Right forelimb (tissue), 1 donor: ENCODE data around the gene FBLIM1.
A peak's percentile ranks its signal among the peaks of the same experiment; 100 is the strongest.

Source experiments
- DNase-seq: peaks from one replicate; pipeline ENCODE4 v3.0.0-alpha.2; 2018

The FBLIM1 gene

GRCh38 chr1:15731735-15732685 lies 26.6 kb upstream of the FBLIM1 start:
- no peak for DNase-seq

DNA sequence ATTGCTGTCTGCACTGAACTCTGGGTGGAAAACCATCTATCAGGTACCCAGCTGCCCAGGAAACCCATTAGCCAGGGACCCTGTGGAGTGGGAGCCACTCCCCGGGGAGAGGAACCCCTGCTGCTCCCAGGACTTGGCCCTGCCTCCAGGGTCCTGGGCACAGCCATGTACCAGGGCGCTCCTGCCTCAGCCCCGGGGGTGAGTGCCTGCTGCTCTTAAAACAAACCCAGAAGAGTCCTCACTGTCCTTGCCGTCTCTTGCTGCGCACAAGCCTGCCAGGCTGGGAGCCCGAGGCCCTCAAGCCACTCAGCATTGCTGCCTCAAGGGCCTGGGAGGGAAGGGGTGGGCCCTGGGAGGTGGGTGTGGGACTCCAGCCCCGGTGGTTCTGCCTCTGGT lies 25.9 kb upstream of the FBLIM1 start:
- DNase-seq, result no peak

- DNase-seq, result no peak
These were observed 25.3 kb upstream of the FBLIM1 start for GRCh38 chr1:15733218-15733725.

- DNase-seq, result no peak
These were observed 24.8 kb upstream of the FBLIM1 start for GRCh38 chr1:15733726-15734226.

DNA sequence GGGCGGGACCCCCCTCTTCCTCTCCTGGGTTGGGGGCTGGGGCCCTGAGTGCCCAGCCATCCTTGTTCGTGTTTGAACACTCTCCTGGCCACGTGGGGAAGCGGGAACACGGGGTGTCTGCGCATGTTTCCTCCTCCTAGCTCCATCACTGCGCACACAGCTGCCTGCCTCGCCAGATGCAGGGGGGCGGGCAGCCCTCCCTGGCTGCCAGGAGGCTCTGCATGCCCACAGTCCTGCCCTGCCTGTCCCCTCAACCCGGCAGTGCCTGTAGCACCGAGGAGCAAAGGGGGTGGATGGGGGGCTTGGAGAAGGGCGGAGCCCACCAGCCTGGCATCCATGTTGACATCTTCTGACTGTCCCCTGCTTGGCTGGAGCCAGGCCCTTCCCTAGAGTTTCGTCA lies 24.3 kb upstream of the FBLIM1 start:
- DNase-seq, result no peak

GRCh38 chr1:15734901-15735300 lies 23.7 kb upstream of the FBLIM1 start:
- no peak for DNase-seq

- no peak for DNase-seq
These were observed 23.1 kb upstream of the FBLIM1 start for GRCh38 chr1:15735304-15736037.

- peak; percentile 73 for DNase-seq
These were observed 22.3 kb upstream of the FBLIM1 start, which contains the start of gene SLC25A34 for GRCh38 chr1:15736038-15736891. Gene SLC25A34, plus strand, starts transcription at chr1:15736258. Its CDS starts 228 bp downstream, at chr1:15736486.

- DNase-seq, result no peak
These were observed 21.7 kb upstream of the FBLIM1 start for GRCh38 chr1:15736892-15737261.

DNA sequence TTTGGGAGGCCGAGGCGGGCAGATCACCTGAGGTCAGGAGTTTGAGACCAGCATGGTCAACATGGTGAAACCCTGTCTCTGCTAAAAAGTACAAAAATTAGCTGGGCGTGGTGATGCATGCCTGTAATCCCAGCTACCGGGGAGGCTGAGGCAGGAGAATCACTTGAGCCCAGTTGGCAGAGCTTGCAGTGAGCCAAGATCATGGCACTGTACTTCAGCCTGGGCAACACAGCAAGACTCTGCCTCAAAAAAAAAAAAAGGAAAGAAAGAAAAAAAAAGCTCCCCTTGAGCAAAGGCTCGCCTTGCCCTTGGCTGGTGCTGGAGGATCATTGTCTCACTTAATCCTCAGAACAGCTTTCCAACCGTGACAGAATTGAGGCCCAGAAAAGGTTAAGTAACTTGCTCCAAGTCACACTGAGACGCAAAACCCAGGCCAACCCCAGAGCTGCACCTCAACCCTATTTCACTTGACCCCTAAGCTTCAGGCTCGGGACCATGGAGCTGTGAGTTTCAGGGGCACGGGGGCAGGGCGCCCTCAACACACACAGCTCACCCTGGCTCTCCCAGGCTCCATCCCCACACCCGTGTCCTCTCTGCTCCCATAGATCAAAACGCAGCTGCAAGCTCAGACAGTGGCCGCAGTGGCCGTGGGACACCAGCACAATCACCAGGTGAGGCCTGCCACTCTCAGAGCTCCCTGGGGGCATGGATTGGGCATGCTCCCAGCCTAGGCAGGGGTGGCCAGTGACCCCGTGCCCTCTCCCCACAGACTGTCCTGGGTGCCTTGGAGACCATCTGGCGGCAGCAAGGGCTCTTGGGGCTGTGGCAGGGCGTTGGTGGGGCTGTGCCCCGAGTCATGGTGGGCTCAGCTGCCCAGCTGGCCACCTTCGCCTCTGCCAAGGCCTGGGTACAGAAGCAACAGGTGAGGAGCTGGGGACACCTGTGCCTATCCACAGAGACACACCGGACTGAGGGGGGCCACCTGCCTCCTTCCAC lies 21.0 kb upstream of the FBLIM1 start:
- DNase-seq, result no peak

DNA sequence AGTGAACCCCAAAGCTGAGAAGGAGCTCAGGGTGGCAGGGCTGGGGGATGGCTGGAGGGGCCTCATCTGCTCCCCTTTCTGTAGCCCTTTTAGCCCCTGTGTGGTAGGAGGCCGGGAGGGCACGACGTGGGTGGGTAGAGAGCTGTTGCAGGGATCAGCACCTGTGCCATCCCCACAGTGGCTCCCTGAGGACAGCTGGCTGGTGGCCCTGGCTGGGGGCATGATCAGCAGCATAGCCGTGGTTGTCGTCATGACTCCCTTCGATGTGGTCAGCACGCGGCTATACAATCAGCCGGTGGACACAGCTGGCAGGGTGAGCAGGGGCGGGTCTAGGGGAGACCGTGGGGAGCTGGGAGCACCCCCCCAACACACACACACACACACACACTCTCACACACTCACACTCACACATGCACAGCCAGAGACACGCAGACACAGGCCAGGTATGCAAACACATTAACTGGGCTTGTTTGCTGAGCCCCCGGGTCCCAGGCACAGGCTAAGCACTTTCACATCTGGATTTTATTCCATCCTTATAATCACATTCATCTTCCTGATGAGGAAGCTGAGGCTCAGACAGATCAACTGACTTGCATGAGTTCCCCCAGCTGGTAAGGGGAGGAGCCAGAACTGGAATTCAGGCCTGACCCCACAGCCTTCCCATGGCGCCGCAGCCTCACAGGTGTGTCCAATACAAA lies 20.0 kb upstream of the FBLIM1 start:
- DNase-seq, result no peak

- no peak for DNase-seq
These were observed 19.3 kb upstream of the FBLIM1 start for GRCh38 chr1:15739259-15739658.

GRCh38 chr1:15739745-15740144 lies 18.9 kb upstream of the FBLIM1 start:
- no peak for DNase-seq

- DNase-seq, result peak; percentile 79
These were observed 17.4 kb upstream of the FBLIM1 start for GRCh38 chr1:15740924-15741850.

DNA sequence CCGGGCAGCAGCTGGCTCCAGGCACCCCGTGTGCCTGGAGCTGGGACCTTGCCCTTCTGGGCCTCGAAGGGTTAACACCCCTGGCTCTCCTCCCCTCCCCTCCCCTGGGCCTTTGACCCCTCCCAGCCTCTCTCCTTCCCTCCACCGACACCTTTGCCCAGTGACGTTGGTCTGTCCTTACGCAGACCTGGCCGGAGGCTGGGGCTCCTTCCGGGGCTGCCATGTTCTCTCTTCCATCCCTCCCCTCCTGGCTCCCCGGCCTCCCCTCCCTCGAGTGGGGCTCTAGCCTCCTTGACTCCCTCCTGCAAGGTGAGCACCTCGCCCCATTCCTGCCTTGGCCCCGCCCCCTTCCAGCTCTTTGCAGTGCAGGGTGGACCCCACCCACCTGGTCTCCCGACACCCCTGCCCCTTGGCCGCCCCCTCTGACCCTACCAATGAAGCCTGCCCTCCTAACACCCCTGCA lies 16.2 kb upstream of the FBLIM1 start, which contains the start of gene TMEM82:
TSS of gene TMEM82 (plus strand) at position 161 of the 463 bp plus-strand sequence. CDS start at position 222, 61 bp downstream.
- DNase-seq, result no peak

- no peak for DNase-seq
These were observed 14.4 kb upstream of the FBLIM1 start for GRCh38 chr1:15744122-15744679.

- DNase-seq, result no peak
These were observed 11.2 kb upstream of the FBLIM1 start for GRCh38 chr1:15747378-15747777.

DNA sequence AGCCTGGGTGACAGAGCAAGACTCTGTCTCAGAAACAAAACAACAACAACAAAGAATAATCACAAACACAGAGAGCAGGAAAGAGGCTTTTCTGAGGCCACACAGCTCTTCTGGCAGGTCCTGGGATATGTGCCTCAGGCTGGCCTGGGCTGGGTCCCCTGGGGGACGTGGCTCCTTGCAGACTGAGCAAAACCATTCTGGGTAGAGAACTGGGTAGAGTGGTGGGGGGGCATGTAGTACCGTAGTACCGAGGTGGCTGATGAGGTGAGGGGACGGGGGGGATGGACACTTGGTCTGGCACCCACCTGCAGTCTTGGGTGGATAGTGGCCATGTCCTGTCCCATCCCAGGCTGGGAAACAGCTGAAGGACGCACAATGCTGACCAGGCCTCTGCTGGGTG lies 10.3 kb upstream of the FBLIM1 start:
- no peak for DNase-seq
